Measurements from ENCODE around the gene SPAG6. TPM values are rescaled to one million over a fixed set of nuclear protein-coding genes. Genes with fewer than 3 reads are reported as not detected.

Gene SPAG6
- total RNA-seq, 3 donors from 2014 or later: not detected

DNA sequence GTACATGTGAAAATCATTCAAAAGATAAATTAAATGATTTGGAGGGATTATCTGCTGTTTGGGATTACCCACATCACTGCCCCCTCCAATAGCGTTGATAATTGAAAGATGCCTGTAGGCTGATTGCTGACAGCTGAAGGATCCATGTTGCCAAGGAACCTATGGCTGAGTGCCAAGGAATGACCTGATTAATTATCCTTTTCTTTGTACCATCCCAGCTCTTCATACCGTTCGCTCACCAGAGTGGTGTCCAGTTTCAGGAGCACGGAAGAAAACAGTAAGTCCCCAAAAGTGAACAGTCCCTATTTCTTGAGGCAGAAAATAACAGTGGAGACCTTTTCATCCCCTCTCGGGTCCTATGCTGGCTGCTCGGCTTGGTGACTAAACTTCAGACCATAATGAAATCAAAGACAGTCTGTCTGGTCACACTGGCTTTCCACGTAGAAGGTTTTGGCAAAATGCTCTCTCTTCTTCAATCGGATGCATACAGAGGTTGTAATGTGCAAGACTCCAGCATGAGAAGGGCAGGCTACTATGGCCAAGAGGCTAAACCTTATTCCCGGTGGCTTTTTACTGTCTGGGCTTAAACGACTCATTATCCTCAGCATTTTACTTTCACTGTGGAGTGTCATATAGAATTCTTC lies 108.8 kb downstream of the SPAG6 start:
- Mint-ChIP-seq H3K36me3 (ENCODE audit: insufficient read depth) (peaks cover 1% of the 10 kb centered on the region), H3K9me3 (peaks cover 6% of the 10 kb centered on the region), H3K4me1 (ENCODE audit: low read depth) (peaks cover 7% of the 10 kb centered on the region), H3K4me3 (no peak overlapping the region), H3K27me3 (ENCODE audit: low read depth) (peaks cover 8% of the 10 kb centered on the region)
- DNase-seq (no peak), ATAC-seq (no peak)

DNA sequence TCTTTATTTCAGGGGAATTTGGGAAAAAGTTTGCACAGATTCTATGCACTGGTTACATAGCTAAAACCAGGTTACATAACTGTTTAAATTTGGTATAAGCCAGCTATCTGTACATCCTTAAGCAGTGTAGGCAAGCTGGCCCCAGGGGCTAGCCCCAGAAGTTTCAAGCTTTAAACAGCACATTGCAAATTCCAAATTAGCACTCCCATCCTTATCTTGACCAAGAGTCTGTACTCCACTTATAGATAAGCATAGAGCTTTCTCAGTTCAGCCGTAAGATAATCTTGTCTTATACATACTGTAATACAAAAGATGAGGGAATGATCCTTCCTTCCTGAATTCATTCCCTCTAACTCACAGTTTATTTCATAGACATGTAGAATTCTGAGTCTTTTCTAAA lies 109.3 kb downstream of the SPAG6 start:
- Mint-ChIP-seq H3K4me1 (ENCODE audit: low read depth) (peaks cover 7% of the 10 kb centered on the region), H3K4me3 (no peak overlapping the region), H3K27me3 (ENCODE audit: low read depth) (peaks cover 5% of the 10 kb centered on the region), H3K36me3 (ENCODE audit: insufficient read depth) (peaks cover 1% of the 10 kb centered on the region), H3K9me3 (peaks cover 6% of the 10 kb centered on the region)
- ATAC-seq (no peak), DNase-seq (no peak)

DNA sequence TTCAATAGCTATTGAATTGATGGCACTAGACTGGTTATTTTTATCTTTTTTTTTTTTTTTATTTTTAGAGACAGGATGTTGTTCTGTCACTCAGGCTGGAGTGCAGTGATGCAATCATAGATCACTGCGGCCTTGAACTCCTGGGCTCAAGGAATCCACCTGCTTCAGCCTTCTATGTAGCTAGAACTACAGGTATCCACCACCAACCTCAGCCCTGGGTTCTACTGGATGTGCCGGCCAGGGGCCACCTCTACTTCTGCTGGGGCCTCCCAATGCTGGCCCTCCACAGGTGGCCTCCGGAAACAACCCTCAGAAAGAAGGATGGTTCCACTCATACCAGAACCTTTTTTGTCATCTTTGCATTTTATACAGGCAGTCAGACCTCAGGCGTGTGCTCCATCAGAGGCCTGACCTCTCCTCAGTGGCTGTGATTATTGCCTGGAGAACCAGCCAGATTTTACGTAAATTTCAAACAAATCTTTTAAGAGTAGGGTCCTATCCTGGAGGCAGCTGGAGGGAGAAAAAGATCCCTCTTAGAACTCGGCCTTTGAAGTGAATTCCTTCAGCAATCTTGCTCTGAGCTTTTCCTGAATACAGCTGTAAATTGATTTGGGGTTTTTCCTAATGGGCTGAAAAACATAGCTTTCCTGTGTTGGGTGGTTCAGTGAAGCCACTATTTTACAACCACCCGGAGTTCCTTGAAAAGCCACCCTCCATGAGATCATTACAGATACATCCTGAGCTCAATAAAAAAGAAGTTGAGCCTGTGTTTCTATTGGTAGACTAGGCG lies 110.0 kb downstream of the SPAG6 start:
- Mint-ChIP-seq H3K36me3 (ENCODE audit: insufficient read depth) (peaks cover 1% of the 10 kb centered on the region), H3K4me3 (no peak overlapping the region), H3K9me3 (peaks cover 6% of the 10 kb centered on the region), H3K4me1 (ENCODE audit: low read depth) (peaks cover 7% of the 10 kb centered on the region), H3K27me3 (ENCODE audit: low read depth) (no peaks in the 10 kb centered on the region)
- DNase-seq (no peak), ATAC-seq (no peak)

DNA sequence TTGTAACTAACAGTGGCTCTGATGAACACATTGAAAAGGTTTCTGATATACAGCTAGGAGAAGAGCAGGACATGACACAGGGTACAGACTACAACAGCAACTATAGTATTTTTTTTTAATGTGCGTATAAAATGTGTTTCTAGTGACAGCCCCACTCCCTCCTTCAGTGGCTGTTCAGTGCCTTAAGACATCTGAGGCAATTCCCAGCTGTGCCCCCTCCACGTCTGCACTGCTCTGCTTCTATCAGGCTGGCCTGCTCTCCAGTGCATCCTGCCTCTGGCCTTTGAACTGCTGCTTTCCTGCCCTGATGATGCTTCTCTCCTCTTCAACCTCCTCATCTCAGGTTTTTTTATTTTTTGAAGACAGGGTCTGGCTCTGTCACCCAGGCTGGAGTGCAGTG lies 111.2 kb downstream of the SPAG6 start:
- Mint-ChIP-seq H3K4me1 (ENCODE audit: low read depth) (peaks cover 7% of the 10 kb centered on the region), H3K4me3 (no peak overlapping the region), H3K36me3 (ENCODE audit: insufficient read depth) (peaks cover 1% of the 10 kb centered on the region), H3K9me3 (peaks cover 8% of the 10 kb centered on the region), H3K27me3 (ENCODE audit: low read depth) (no peaks in the 10 kb centered on the region)
- ATAC-seq: no peak
- no peak for DNase-seq

DNA sequence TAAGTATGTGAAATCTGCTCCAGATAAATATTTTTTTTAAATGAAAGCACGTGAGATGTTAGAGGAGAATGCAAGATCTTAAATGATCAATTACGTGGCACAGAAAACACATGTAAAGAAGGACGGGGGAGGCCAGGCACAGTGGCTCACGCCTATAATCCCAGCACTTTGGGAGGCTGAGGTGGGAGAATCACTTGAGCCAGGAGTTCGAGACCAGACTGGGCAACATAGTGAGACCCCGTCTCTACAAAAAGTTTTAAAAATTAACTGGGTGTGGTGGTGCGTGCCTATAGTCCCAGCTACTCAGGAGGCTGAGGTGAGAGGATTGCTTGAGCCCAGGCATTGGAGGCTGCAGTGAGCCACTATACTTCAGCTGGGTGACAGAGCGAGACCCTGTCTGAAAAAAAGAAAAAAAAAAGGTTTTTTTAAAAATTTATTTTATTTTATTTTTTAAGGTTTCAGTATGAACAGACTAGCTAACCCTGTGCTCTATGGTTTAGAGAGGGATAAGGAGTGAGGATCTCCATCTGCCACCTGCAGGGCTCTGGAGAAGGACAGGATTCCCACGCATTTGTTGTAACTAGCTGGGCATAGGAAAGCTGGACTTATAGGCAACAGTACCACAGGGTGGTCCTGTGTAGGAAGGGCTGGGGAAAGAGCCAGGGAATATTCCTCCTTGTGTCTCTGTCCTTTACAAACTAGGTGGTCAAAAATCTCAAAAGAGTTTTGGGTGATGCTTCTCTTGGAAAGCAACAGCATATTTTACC lies 113.2 kb downstream of the SPAG6 start:
- DNase-seq (no peak), ATAC-seq (no peak)
- Mint-ChIP-seq H3K9me3 (peaks cover 5% of the 10 kb centered on the region), H3K4me3 (no peak overlapping the region), H3K4me1 (ENCODE audit: low read depth) (peaks cover 7% of the 10 kb centered on the region), H3K27me3 (ENCODE audit: low read depth) (no peaks in the 10 kb centered on the region), H3K36me3 (ENCODE audit: insufficient read depth) (no peaks in the 10 kb centered on the region)

DNA sequence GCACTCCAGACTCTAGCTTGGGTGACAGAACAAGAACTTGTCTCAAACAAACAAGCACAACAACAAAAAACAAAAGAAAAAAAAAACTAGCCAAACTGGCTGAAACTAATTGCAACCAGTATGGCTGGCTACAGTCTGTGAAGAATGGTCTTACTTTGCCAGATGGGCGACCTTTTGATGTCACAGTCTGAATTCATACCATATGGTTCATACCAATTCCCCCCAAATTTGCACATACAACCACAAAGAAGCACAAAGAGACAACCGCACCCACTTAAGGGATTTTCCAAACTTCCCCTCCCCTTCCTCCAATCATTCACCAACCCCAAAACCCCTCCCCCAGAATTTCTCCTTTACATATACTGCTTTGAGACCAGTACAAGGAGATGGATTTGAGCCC lies 114.2 kb downstream of the SPAG6 start:
- peaks cover 6% of the 10 kb centered on the region for H3K4me1 Mint-ChIP-seq (ENCODE audit: low read depth)
- H3K4me3 Mint-ChIP-seq: no peak overlapping the region
- DNase-seq: no peak
- no peaks in the 10 kb centered on the region for H3K27me3 Mint-ChIP-seq (ENCODE audit: low read depth)
- ATAC-seq: no peak
- no peaks in the 10 kb centered on the region for H3K36me3 Mint-ChIP-seq (ENCODE audit: insufficient read depth)
- peaks cover 5% of the 10 kb centered on the region for H3K9me3 Mint-ChIP-seq

DNA sequence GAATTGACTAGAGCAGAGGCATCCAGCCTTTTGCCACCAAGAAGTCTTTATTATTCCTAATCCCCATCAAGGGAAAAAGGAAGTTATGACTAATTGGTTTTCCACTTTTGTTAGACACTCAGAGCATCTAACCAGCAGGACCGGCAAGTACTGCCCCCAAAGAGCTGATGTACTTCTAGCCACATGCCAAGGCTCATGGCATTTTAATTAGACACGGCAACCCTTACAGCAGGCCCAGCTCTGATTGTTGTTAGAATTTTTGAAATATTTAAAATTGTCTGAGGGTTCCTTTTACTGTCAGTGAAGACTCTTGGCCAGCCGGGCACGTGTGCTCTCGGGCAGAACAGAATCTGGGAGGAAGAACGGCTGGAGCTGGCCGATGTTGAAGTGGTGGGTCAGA lies 114.8 kb downstream of the SPAG6 start:
- Mint-ChIP-seq H3K36me3 (ENCODE audit: insufficient read depth) (no peaks in the 10 kb centered on the region), H3K4me1 (ENCODE audit: low read depth) (peaks cover 4% of the 10 kb centered on the region), H3K27me3 (ENCODE audit: low read depth) (no peaks in the 10 kb centered on the region), H3K4me3 (no peak overlapping the region), H3K9me3 (peaks cover 5% of the 10 kb centered on the region)
- DNase-seq: no peak
- ATAC-seq: no peak

DNA sequence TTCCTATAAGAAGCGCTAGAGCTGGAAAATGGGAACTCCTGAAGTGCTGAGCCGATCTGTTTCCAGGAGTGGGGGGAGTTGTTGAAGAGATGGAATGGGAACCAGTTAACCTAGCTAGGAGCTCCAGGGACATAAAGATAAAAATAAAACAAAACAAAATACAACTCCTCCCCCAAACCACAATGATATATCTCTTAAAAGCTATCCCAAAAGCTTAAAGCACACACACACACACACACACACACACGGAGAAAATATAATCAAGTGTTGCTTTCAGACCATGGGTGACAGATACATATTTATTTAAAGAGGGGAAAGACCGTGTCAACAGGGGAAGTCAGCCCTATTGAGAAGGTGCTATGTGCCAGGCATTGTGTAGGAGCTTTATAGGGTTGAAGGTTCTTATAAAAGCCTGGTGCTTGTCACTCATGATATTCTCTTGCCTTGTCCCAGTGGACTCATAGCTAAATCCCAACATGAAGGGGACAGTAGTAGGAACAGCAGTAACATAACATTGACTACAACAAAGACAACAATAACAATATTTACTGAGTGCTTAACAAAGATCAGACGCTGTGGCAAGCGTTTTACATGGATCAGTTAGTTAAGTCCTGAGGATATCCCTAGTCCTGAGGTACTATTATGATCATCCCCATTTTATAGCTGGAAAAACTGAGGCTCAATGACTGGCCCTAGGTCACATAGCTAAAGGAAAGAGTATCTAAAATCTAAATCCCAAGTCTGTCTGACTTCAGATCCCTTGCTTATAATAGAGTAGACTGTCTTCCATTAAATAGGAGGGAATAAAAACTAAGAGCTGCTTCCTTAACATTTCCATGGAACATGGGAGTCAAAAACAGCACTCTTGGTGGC lies 115.5 kb downstream of the SPAG6 start:
- peaks cover 5% of the 10 kb centered on the region for H3K9me3 Mint-ChIP-seq
- DNase-seq: no peak
- no peaks in the 10 kb centered on the region for H3K36me3 Mint-ChIP-seq (ENCODE audit: insufficient read depth)

DNA sequence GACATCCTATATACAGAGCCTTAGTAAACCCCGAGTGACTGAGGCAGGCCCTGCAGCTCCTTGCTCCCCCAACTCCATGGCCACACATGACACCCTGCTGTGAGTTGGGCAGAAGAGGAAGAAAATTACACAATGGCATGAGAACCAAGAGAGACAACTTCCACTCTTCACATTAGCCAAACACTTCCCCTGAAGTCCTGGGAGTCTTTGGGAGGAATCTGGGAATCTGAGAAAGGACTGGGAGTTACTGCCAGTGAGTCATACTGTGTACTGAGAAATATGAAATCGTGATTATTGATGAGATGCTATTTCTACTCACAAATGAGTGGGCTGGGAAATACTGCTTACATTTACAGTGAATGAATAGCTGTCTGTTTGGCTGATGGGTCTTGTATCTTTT lies 116.6 kb downstream of the SPAG6 start:
- no peak for ATAC-seq
- H3K9me3 Mint-ChIP-seq: peaks cover 5% of the 10 kb centered on the region
- no peaks in the 10 kb centered on the region for H3K27me3 Mint-ChIP-seq (ENCODE audit: low read depth)
- no peaks in the 10 kb centered on the region for H3K36me3 Mint-ChIP-seq (ENCODE audit: insufficient read depth)
- DNase-seq: no peak
- no peaks in the 10 kb centered on the region for H3K4me1 Mint-ChIP-seq (ENCODE audit: low read depth)
- no peak overlapping the region for H3K4me3 Mint-ChIP-seq

More for the DNA sequence above, 115.5 kb downstream of the SPAG6 start:
- H3K27me3 Mint-ChIP-seq (ENCODE audit: low read depth): no peaks in the 10 kb centered on the region
- no peak for ATAC-seq
- H3K4me3 Mint-ChIP-seq: no peak overlapping the region
- H3K4me1 Mint-ChIP-seq (ENCODE audit: low read depth): no peaks in the 10 kb centered on the region

DNA sequence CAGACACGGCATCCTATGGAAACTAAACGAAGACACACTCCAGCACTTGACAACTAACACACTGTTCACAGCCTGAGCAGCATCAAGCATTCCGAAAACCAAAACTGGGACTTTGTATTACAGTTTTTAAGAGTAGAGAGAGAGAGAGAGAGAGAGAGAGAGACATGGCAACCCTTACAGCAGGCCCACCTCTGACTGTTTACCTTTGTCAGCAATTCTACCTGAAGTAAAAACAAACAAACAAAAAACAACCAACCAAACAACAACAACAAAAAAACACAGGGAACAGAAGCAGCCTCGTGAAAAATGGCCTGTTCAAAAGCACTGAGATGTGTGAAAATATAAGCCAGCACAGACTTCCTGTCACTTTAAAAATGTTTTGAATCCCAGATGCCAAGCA lies 118.0 kb downstream of the SPAG6 start:
- H3K27me3 Mint-ChIP-seq (ENCODE audit: low read depth): no peaks in the 10 kb centered on the region
- H3K4me3 Mint-ChIP-seq: no peak overlapping the region
- no peak for DNase-seq
- no peaks in the 10 kb centered on the region for H3K4me1 Mint-ChIP-seq (ENCODE audit: low read depth)
- H3K36me3 Mint-ChIP-seq (ENCODE audit: insufficient read depth): no peaks in the 10 kb centered on the region
- H3K9me3 Mint-ChIP-seq: peaks cover 5% of the 10 kb centered on the region
- ATAC-seq: no peak

DNA sequence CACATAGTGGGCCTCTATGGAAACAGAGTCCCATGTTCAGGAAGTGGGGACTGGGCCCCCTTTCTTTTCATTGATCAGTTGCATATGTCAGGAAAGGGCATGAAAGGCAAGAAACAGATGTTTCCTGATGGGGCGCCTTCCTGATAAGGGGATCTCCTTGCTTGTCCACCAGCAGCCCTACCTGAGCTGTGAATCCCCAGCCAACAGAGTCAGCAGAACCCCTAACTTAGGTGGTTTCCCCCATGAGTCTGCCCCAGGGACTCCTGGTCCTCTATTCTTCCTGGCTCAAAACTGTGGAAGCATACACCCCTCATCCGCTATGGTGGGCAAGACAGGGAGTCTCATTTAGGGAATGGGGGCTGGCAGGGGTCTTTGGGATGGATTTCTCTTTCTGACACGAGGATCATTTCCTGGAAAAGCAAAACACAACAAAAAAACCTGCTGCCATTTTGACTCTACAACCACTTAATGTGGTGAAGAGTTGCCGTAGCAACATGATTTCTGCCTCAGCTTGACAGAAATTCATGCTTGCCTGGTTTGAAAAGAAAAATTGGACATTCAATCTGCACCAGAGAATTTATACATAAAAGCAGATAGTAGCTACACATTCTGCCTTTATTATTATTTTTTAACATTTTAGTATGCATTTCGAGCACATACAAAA lies 119.8 kb downstream of the SPAG6 start:
- H3K4me1 Mint-ChIP-seq (ENCODE audit: low read depth): no peaks in the 10 kb centered on the region
- H3K9me3 Mint-ChIP-seq: peaks cover 5% of the 10 kb centered on the region
- DNase-seq (no peak), ATAC-seq (no peak)
- H3K4me3 Mint-ChIP-seq: no peak overlapping the region
- H3K27me3 Mint-ChIP-seq (ENCODE audit: low read depth): no peaks in the 10 kb centered on the region
- no peaks in the 10 kb centered on the region for H3K36me3 Mint-ChIP-seq (ENCODE audit: insufficient read depth)

DNA sequence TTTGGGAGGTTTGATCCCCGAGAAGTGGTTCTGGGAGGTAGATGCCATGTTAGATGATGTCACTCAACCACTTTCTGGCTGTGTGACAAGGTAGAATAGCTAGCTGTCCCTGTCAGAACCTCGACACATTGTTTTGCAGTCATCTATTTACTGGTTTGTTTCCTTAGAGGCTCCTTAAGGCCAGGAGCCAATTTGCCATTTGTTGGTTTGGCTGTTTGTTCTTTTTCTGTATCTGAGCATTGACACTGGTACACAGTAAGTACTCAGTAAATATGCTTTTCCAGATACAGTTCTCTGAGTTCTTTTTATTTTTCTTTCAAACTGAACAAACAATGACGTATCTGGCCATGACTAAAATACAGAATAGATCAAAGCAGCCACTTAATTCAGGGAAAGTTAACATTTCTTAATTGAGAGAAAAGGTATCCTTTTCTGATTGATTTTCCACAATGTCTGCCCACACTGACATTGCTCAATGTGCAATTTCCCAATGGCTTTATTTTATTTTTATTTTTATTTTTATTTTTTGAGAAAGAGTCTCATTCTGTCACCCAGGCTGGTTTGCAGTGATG lies 121.6 kb downstream of the SPAG6 start:
- no peaks in the 10 kb centered on the region for H3K9me3 Mint-ChIP-seq
- ATAC-seq (no peak), DNase-seq (no peak)
- H3K27me3 Mint-ChIP-seq (ENCODE audit: low read depth): peaks cover 7% of the 10 kb centered on the region
- no peaks in the 10 kb centered on the region for H3K4me1 Mint-ChIP-seq (ENCODE audit: low read depth)
- no peak overlapping the region for H3K4me3 Mint-ChIP-seq
- no peaks in the 10 kb centered on the region for H3K36me3 Mint-ChIP-seq (ENCODE audit: insufficient read depth)

Measured in activated T-cell treated with anti-CD3 and anti-CD28 coated beads, Interleukin-2, amount 50 U/mL, for 4 hours (primary cell).